SK-N-MC (cell line): ENCODE data around the gene C3orf52.

ENCODE experiments used
- EZH2 ChIP-seq: fragments of 200-600 bp; sonication (generic); IDR thresholded peaks from one replicate; pipeline ENCODE4 v1.6.1; 2017; ENCODE audit warnings: antibody characterized with exemption
- POLR2AphosphoS5 ChIP-seq: IDR thresholded peaks from 2 replicates; pipeline ENCODE4 v1.6.1; 2012; ENCODE audit warnings: mild to moderate bottlenecking, low read depth, low read length, borderline replicate concordance

DNA sequence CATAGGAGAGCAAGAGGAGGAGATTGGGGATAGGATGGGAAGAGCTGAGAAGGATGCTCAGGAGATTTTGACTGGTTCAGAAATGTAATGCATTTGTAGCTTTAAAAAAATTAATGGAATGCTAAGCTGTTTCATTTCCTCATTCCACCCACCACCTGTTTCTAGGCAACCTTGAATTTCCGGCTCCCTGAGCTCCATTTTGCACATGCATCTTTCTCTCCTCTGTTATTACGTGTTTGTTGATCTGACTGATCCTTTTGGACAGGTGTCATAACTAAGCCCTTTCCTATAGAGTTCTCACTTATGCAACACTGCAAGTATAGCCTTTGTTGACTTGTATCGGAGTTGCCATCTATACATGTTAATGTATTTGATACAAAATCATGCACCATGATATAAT lies 47.3 kb upstream of the C3orf52 start:
- TF ChIP-seq EZH2 (no peak), POLR2AphosphoS5 (no peak)
